GM23338 (cell line): ENCODE measurements around the gene BBS4. TPM values are rescaled to one million over a fixed set of nuclear protein-coding genes. Genes with fewer than 3 reads are reported as not detected.

Experiments
- ATAC-seq: fragments of 200-7000 bp; cut with Tn5 transposase; 3 replicates; pipeline ENCODE4 v1.9.1; 2020
- DNase-seq: peaks from one replicate; pipeline ENCODE4 v3.0.0-alpha.2; 2015; ENCODE audit warnings: low spot score
- H2AFZ ChIP-seq: fragments of 200-600 bp; sonication (generic); 2 replicates; pipeline ENCODE4 v1.8.0; 2016; ENCODE audit warnings: antibody characterized with exemption, mild to moderate bottlenecking, moderate library complexity
- H3F3A ChIP-seq: fragments of 200-600 bp; sonication (generic); replicated peaks from 2 replicates; pipeline ENCODE4 v1.8.0; 2017; ENCODE audit warnings: antibody characterized with exemption, mixed run types, low read depth
- H3K27ac ChIP-seq: fragments of 200-600 bp; sonication (generic); 2 replicates; pipeline ENCODE4 v1.6.1; 2016; ENCODE audit warnings: low read depth
- H3K27me3 ChIP-seq: fragments of 200-600 bp; sonication (generic); 2 replicates; pipeline ENCODE4 v1.8.0; 2016; ENCODE audit warnings: mild to moderate bottlenecking, mixed run types, moderate library complexity; ENCODE audit not compliant: insufficient read depth
- H3K36me3 ChIP-seq: fragments of 200-600 bp; sonication (generic); 2 replicates; pipeline ENCODE4 v1.8.0; 2016; ENCODE audit warnings: mild to moderate bottlenecking; ENCODE audit not compliant: insufficient read depth
- H3K4me1 ChIP-seq: fragments of 200-600 bp; sonication (generic); 2 replicates; pipeline ENCODE4 v1.8.0; 2016; ENCODE audit warnings: mild to moderate bottlenecking, moderate library complexity; ENCODE audit not compliant: insufficient read depth
- H3K4me2 ChIP-seq: fragments of 200-600 bp; sonication (generic); 2 replicates; pipeline ENCODE4 v1.7.1; 2017; ENCODE audit warnings: mixed run types
- H3K4me3 ChIP-seq: fragments of 200-600 bp; sonication (generic); 2 replicates; pipeline ENCODE4 v1.6.1; 2016; ENCODE audit warnings: mixed run types
- H3K79me2 ChIP-seq: fragments of 200-600 bp; sonication (generic); replicated peaks from 2 replicates; pipeline ENCODE4 v1.8.0; 2017; ENCODE audit warnings: mild to moderate bottlenecking; ENCODE audit not compliant: insufficient read depth
- H3K9me2 ChIP-seq: fragments of 200-600 bp; sonication (generic); 2 replicates; pipeline ENCODE4 v1.8.0; 2017; ENCODE audit not compliant: insufficient read depth
- H4K20me1 ChIP-seq: fragments of 200-600 bp; sonication (generic); replicated peaks from 2 replicates; pipeline ENCODE4 v1.8.0; 2017; ENCODE audit warnings: mild to moderate bottlenecking; ENCODE audit not compliant: insufficient read depth
- H3K27ac Mint-ChIP-seq: 2 replicates; pipeline ENCODE4 v1.8.0; 2020; ENCODE audit warnings: inconsistent platforms, mild to moderate bottlenecking, moderate library complexity, mixed read lengths
- H3K27me3 Mint-ChIP-seq: 3 replicates; pipeline ENCODE4 v1.8.0; 2022; ENCODE audit warnings: low read depth, mild to moderate bottlenecking, moderate library complexity, mixed read lengths, inconsistent platforms; ENCODE audit not compliant: insufficient read depth, poor library complexity
- H3K36me3 Mint-ChIP-seq: 3 replicates; pipeline ENCODE4 v1.8.0; 2021; ENCODE audit warnings: low read depth, mild to moderate bottlenecking, inconsistent platforms, moderate library complexity, mixed read lengths
- H3K4me1 Mint-ChIP-seq: 3 replicates; pipeline ENCODE4 v1.8.0; 2020; ENCODE audit warnings: mild to moderate bottlenecking, inconsistent platforms, mixed read lengths
- H3K4me3 Mint-ChIP-seq: 3 replicates; pipeline ENCODE4 v1.8.0; 2021; ENCODE audit warnings: moderate library complexity, mild to moderate bottlenecking, inconsistent platforms, mixed read lengths
- H3K9me3 Mint-ChIP-seq: 3 replicates; pipeline ENCODE4 v1.8.0; 2020; ENCODE audit warnings: moderate library complexity, mild to moderate bottlenecking, inconsistent platforms, mixed read lengths
- CREB1 ChIP-seq: fragments of 250-450 bp; sonication (Bioruptor Pico); IDR thresholded peaks from 2 replicates; pipeline ENCODE4 v1.5.0; 2020; ENCODE audit warnings: low read depth, mild to moderate bottlenecking, moderate library complexity
- CTCF ChIP-seq, 2 experiments: fragments of 200-600 bp in 1 of 2; sonication (generic) in 1 of 2; conservative IDR thresholded peaks; 2 replicates each; pipeline versions ENCODE4 v1.5.1 to v1.6.1; 2016 to 2017; ENCODE audit warnings: antibody characterized with exemption in 2 of 2, low read depth in 2 of 2, mild to moderate bottlenecking in 2 of 2, moderate library complexity in 1 of 2
- ETS1 ChIP-seq: IDR thresholded peaks from 2 replicates; pipeline ENCODE4 v1.6.1; 2016; ENCODE audit warnings: antibody characterized with exemption
- EZH2 ChIP-seq: fragments of 200-600 bp; sonication (generic); IDR thresholded peaks from one replicate; pipeline ENCODE4 v1.8.0; 2017; ENCODE audit warnings: antibody characterized with exemption, mild to moderate bottlenecking, low read depth; ENCODE audit not compliant: unreplicated experiment
- EZH2phosphoT487 ChIP-seq: fragments of 200-600 bp; sonication (generic); IDR thresholded peaks from one replicate; pipeline ENCODE4 v1.8.1; 2018; ENCODE audit warnings: antibody characterized with exemption; ENCODE audit not compliant: unreplicated experiment
- JUNB ChIP-seq: IDR thresholded peaks from one replicate; pipeline ENCODE4 v1.6.1; 2016; ENCODE audit warnings: antibody characterized with exemption; ENCODE audit not compliant: unreplicated experiment
- NANOG ChIP-seq: IDR thresholded peaks from 2 replicates; pipeline ENCODE4 v1.6.1; 2016; ENCODE audit warnings: antibody characterized with exemption, borderline replicate concordance
- POLR2AphosphoS5 ChIP-seq: IDR thresholded peaks from 2 replicates; pipeline ENCODE4 v1.6.1; 2016; ENCODE audit warnings: antibody characterized with exemption, low read depth
- REST ChIP-seq: IDR thresholded peaks from one replicate; pipeline ENCODE4 v1.6.1; 2018; ENCODE audit warnings: antibody characterized with exemption; ENCODE audit not compliant: unreplicated experiment
- STAT1 ChIP-seq: IDR thresholded peaks from one replicate; pipeline ENCODE4 v1.6.1; 2016; ENCODE audit warnings: antibody characterized with exemption; ENCODE audit not compliant: unreplicated experiment
- ZNF114 ChIP-seq: fragments of 250-450 bp; sonication (Bioruptor Pico); IDR thresholded peaks from 2 replicates; pipeline ENCODE4 v1.5.0; 2020; ENCODE audit warnings: mild to moderate bottlenecking, moderate library complexity
- ZNF331 ChIP-seq: fragments of 250-450 bp; sonication (Bioruptor Pico); IDR thresholded peaks from 2 replicates; pipeline ENCODE4 v1.5.0; 2020; ENCODE audit warnings: low read depth, mild to moderate bottlenecking, moderate library complexity
- ZNF462 ChIP-seq: fragments of 250-450 bp; sonication (Bioruptor Pico); IDR thresholded peaks from 2 replicates; pipeline ENCODE4 v1.5.0; 2020; ENCODE audit warnings: mild to moderate bottlenecking, moderate library complexity
- polyA plus RNA-seq: library from polyadenylated mRNA; unstranded; fragments of >200 nt; fragmentation: Nextera tagmentation; extraction: Ambion mirVana; gene quantifications from 2 replicates; pipeline ENCODE4 v1.2.1, GENCODE V29; 2016
- total RNA-seq: library from RNA; depleted of rRNA; stranded (reverse); fragments of >200 nt; shearing (Covaris generic); gene quantifications from 2 replicates; pipeline ENCODE4 v1.2.3, GENCODE V29; 2014

The BBS4 gene
- total and polyA plus RNA-seq, 2 experiments from 2014 or later = 22.2 to 40.8 TPM

GRCh38 chr15:72751751-72752455, 65.9 kb downstream of the BBS4 start:
- Mint-ChIP-seq H3K27ac (no peak overlapping the region), H3K27me3 (no peaks in the 10 kb centered on the region), H3K4me1 (no peaks in the 10 kb centered on the region), H3K36me3 (peaks cover 33% of the 10 kb centered on the region), H3K9me3 (no peaks in the 10 kb centered on the region; the same call in 2 of the 3 replicates), H3K4me3 (no peak overlapping the region)
- Histone ChIP-seq H3K36me3 (peaks cover 9% of the 10 kb centered on the region; the same call in 1 of the 2 replicates), H3K9me2 (no peaks in the 10 kb centered on the region), H2AFZ (no peak overlapping the region), H3K4me2 (no peak overlapping the region), H3K4me1 (no peaks in the 10 kb centered on the region), H3K4me3 (no peak overlapping the region), H4K20me1 (no peaks in the 10 kb centered on the region; the same call in 1 of the 2 replicates), H3K27me3 (no peaks in the 10 kb centered on the region), H3K79me2 (no peaks in the 10 kb centered on the region), H3K27ac (no peak overlapping the region), H3F3A (no peaks in the 10 kb centered on the region)
- DNase-seq = no peak
- TF ChIP-seq CTCF (conservative IDR thresholded peaks at IDR 0.05; ENCODE audit: low read depth in 2 of 2) (no peak), STAT1 (no peak), ZNF114 (CRISPR knock-in tag) (no peak), ZNF331 (CRISPR knock-in tag) (no peak), REST (no peak), EZH2 (no peak), NANOG (no peak), ETS1 (no peak), JUNB (no peak), EZH2phosphoT487 (no peak), POLR2AphosphoS5 (no peak), ZNF462 (CRISPR knock-in tag) (no peak), CREB1 (CRISPR knock-in tag) (no peak)
- ATAC-seq = no peak
